T-cell (primary cell): ENCODE measurements around the gene HK3. TPM values are rescaled to one million over a fixed set of nuclear protein-coding genes. Genes with fewer than 3 reads are reported as not detected.

Experiments used
- ATAC-seq, 4 experiments: fragments of 200-7000 bp in 3 of 4; fragments of 150-1000 bp in 1 of 4; cut with Tn5 transposase; replicated peaks in 1 of 4; 1 replicate in 3 of 4; 2 replicates in 1 of 4; pipeline ENCODE4 v1.10.0; 2021; ENCODE audit warnings: moderate library complexity in 3 of 4, mild to moderate bottlenecking in 2 of 4, moderate number of reproducible peaks in 1 of 4
- CTCF ChIA-PET, 2 donors: fragments of 300-600 bp; sonication (Branson Sonifier 250); formaldehyde crosslinking; loops; one replicate each; lab custom pipeline; 2022; ENCODE audit warnings: antibody characterized with exemption in 2 of 2; lab: Charles Lee
- POLR2A ChIA-PET, 2 donors: fragments of 300-600 bp; sonication (Branson Sonifier 250); formaldehyde crosslinking; loops; one replicate each; lab custom pipeline; 2022; ENCODE audit warnings: antibody characterized with exemption in 2 of 2; lab: Charles Lee
- DNase-seq, 35 experiments: peaks; one replicate each; pipeline versions ENCODE4 v3.0.0 to v3.0.0-alpha.2; 2013 to 2023
- H3K27ac ChIP-seq: one replicate; pipeline ENCODE4 v1.5.1; 2013; ENCODE audit warnings: low read length
- H3K27me3 ChIP-seq, 2 experiments: replicated peaks in 1 of 2; 1 replicate in 1 of 2; 2 replicates in 1 of 2; pipeline versions ENCODE4 v1.6.1 to v1.7.0; 2013; ENCODE audit warnings: low read length in 1 of 2, mixed read lengths in 1 of 2; ENCODE audit not compliant: control insufficient read depth in 2 of 2, insufficient read depth in 2 of 2; ENCODE audit errors: extremely low read depth in 1 of 2
- H3K36me3 ChIP-seq, 2 donors: 1 replicate in 1 of 2; 2 replicates in 1 of 2; pipeline versions ENCODE4 v1.6.1 to v1.7.0; 2013; ENCODE audit warnings: low read length in 1 of 2; ENCODE audit not compliant: control insufficient read depth in 2 of 2, insufficient read depth in 1 of 2; ENCODE audit errors: extremely low read depth in 1 of 2
- H3K4me1 ChIP-seq, 2 experiments: 1 replicate in 1 of 2; 2 replicates in 1 of 2; pipeline versions ENCODE4 v1.6.1 to v1.7.0; 2013; ENCODE audit warnings: low read length in 2 of 2, mixed read lengths in 1 of 2; ENCODE audit not compliant: insufficient read depth in 2 of 2, control insufficient read depth in 1 of 2; ENCODE audit errors: extremely low read depth in 1 of 2
- H3K4me3 ChIP-seq, 2 donors: 1 replicate in 1 of 2; 2 replicates in 1 of 2; pipeline versions ENCODE4 v1.5.1 to v1.7.0; 2013; ENCODE audit warnings: mild to moderate bottlenecking in 2 of 2, low read length in 1 of 2, moderate library complexity in 1 of 2; ENCODE audit not compliant: control insufficient read depth in 1 of 2; ENCODE audit errors: extremely low read depth in 1 of 2
- H3K9me3 ChIP-seq: 2 replicates; pipeline ENCODE4 v1.7.0; 2013
- H3K27ac Mint-ChIP-seq, 2 donors: one replicate each; pipeline ENCODE4 v1.8.0; 2020 to 2021; ENCODE audit warnings: mild to moderate bottlenecking in 2 of 2, mixed read lengths in 2 of 2
- H3K27me3 Mint-ChIP-seq, 2 donors: one replicate each; pipeline ENCODE4 v1.8.0; 2021 to 2022; ENCODE audit warnings: mixed read lengths in 2 of 2
- H3K36me3 Mint-ChIP-seq: one replicate; pipeline ENCODE4 v1.8.0; 2021; ENCODE audit warnings: mixed read lengths
- H3K4me1 Mint-ChIP-seq, 3 donors: one replicate each; pipeline ENCODE4 v1.8.0; 2020 to 2022; ENCODE audit warnings: mixed read lengths in 3 of 3, mild to moderate bottlenecking in 1 of 3
- H3K4me3 Mint-ChIP-seq, 3 donors: one replicate each; pipeline ENCODE4 v1.8.0; 2020 to 2022; ENCODE audit warnings: mild to moderate bottlenecking in 3 of 3, mixed read lengths in 3 of 3, moderate library complexity in 3 of 3
- H3K9me3 Mint-ChIP-seq, 3 donors: one replicate each; pipeline ENCODE4 v1.8.0; 2020 to 2022; ENCODE audit warnings: mixed read lengths in 3 of 3
- WGBS: methylation state at CpG from one replicate; pipeline ENCODE4 v1.1.5; 2013; ENCODE audit warnings: missing lambda C conversion rate; ENCODE audit not compliant: insufficient coverage; 5-methylcytosine and 5-hydroxymethylcytosine counted together
- total RNA-seq, 35 experiments: library from RNA in 6 of 35; stranded (reverse) in 6 of 35; fragments of 120-200 nt in 1 of 35; gene quantifications; one replicate each; pipeline versions ENCODE4 v1.2.1 to v1.2.4 and lab custom pipeline; 2013 to 2026

HK3 gene
- total RNA-seq, 5 donors from 2014 or later (not counting 1 experiment from before 2014, with no cell fraction given) = 0.16 to 0.85 (median 0.44) TPM

- ATAC-seq (no peak), DNase-seq (no peak)
- CTCF ChIA-PET = no interaction called here
- Histone ChIP-seq H3K27me3 (peaks cover 0 to 83% of the 10 kb centered on the region in 2 experiments), H3K36me3 (no peaks in the 10 kb centered on the region), H3K4me3 (no peak overlapping the region), H3K9me3 (no peaks in the 10 kb centered on the region), H3K27ac (no peak overlapping the region), H3K4me1 (no peaks in the 10 kb centered on the region)
- POLR2A ChIA-PET = no interaction called here
- H3K4me1 Mint-ChIP-seq = no peaks in the 10 kb centered on the region
- H3K27ac Mint-ChIP-seq = no peak overlapping the region
- H3K9me3 Mint-ChIP-seq = no peaks in the 10 kb centered on the region
- H3K36me3 Mint-ChIP-seq = no peaks in the 10 kb centered on the region
- WGBS = 93% methylated on average over 4 of the region's 13 CpGs
- H3K27me3 Mint-ChIP-seq = peaks cover 31 to 58% of the 10 kb centered on the region in 2 donors
- H3K4me3 Mint-ChIP-seq = no peak overlapping the region
Measured at GRCh38 chr5:176847726-176848290, 51.3 kb downstream of the HK3 start.

GRCh38 chr5:176847148-176847547 is 52.0 kb downstream of the HK3 start:
- WGBS = 60% methylated on average over 11 of the region's 18 CpGs
- H3K4me3 Mint-ChIP-seq = no peak overlapping the region
- ChIA-PET POLR2A (no interaction called here), CTCF (no interaction called here)
- no peaks in the 10 kb centered on the region for H3K4me1 Mint-ChIP-seq
- no peak overlapping the region for H3K27ac Mint-ChIP-seq
- ATAC-seq (no peak), DNase-seq (no peak)
- Histone ChIP-seq H3K9me3 (no peaks in the 10 kb centered on the region), H3K36me3 (no peaks in the 10 kb centered on the region), H3K4me1 (no peaks in the 10 kb centered on the region), H3K4me3 (no peak overlapping the region), H3K27ac (no peak overlapping the region), H3K27me3 (peaks cover 0 to 83% of the 10 kb centered on the region in 2 experiments)
- H3K27me3 Mint-ChIP-seq = peaks cover 29 to 55% of the 10 kb centered on the region in 2 donors
- no peaks in the 10 kb centered on the region for H3K9me3 Mint-ChIP-seq
- no peaks in the 10 kb centered on the region for H3K36me3 Mint-ChIP-seq

GRCh38 chr5:176846335-176847140 is 52.6 kb downstream of the HK3 start:
- H3K27ac Mint-ChIP-seq = no peak overlapping the region
- no peak overlapping the region for H3K4me3 Mint-ChIP-seq

DNA sequence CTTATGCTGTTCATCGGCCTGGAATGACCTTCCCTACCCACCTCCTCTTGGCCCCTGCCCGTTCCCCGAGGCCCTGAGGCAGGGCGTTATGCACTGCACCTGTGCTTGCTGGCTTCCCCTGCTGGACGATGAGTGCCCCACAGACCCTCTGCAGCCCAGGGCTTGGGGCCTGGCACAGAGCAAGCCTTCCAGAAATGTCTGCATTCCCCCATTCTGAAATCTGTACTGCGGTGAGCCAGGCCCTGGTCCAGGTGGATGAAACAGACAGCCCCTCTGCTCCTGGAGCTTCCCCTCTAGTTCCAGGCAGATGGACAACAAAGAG is 53.8 kb downstream of the HK3 start:
- H3K36me3 ChIP-seq = no peaks in the 10 kb centered on the region
- peaks cover 0 to 74% of the 10 kb centered on the region in 2 experiments for H3K27me3 ChIP-seq
- H3K4me1 ChIP-seq = no peaks in the 10 kb centered on the region
- no peak overlapping the region for H3K4me3 ChIP-seq
- Mint-ChIP-seq H3K36me3 (no peaks in the 10 kb centered on the region), H3K27me3 (peaks cover 32 to 59% of the 10 kb centered on the region in 2 donors), H3K27ac (no peak overlapping the region), H3K4me3 (no peak overlapping the region), H3K9me3 (no peaks in the 10 kb centered on the region), H3K4me1 (no peaks in the 10 kb centered on the region)
- POLR2A ChIA-PET = no interaction called here
- no peaks in the 10 kb centered on the region for H3K9me3 ChIP-seq
- ATAC-seq (no peak), DNase-seq (no peak)
- CTCF ChIA-PET = no interaction called here
- 86% methylated on average over 6 of the region's 6 CpGs for WGBS
- no peak overlapping the region for H3K27ac ChIP-seq

More at GRCh38 chr5:176846335-176847140, 52.6 kb downstream of the HK3 start:
- H3K9me3 ChIP-seq = no peaks in the 10 kb centered on the region
- ATAC-seq (no peak), DNase-seq (no peak)
- H3K27ac ChIP-seq = no peak overlapping the region
- H3K4me3 ChIP-seq = no peak overlapping the region
- no peaks in the 10 kb centered on the region for H3K36me3 ChIP-seq
- H3K4me1 Mint-ChIP-seq = no peaks in the 10 kb centered on the region
- H3K36me3 Mint-ChIP-seq = no peaks in the 10 kb centered on the region
- peaks cover 32 to 53% of the 10 kb centered on the region in 2 donors for H3K27me3 Mint-ChIP-seq
- 38% methylated on average over 20 of the region's 24 CpGs for WGBS
- H3K27me3 ChIP-seq = peaks cover 0 to 77% of the 10 kb centered on the region in 2 experiments
- no peaks in the 10 kb centered on the region for H3K4me1 ChIP-seq
- CTCF ChIA-PET = no interaction called here
- H3K9me3 Mint-ChIP-seq = no peaks in the 10 kb centered on the region
- POLR2A ChIA-PET = no interaction called here

- Mint-ChIP-seq H3K4me3 (no peak overlapping the region), H3K27ac (no peak overlapping the region), H3K9me3 (no peaks in the 10 kb centered on the region), H3K4me1 (no peaks in the 10 kb centered on the region), H3K27me3 (peaks cover 28 to 59% of the 10 kb centered on the region in 2 donors), H3K36me3 (no peaks in the 10 kb centered on the region)
- no peaks in the 10 kb centered on the region for H3K4me1 ChIP-seq
- ChIA-PET CTCF (no interaction called here), POLR2A (no interaction called here)
- 71% methylated on average over 20 of the region's 21 CpGs for WGBS
- no peaks in the 10 kb centered on the region for H3K36me3 ChIP-seq
- H3K9me3 ChIP-seq = no peaks in the 10 kb centered on the region
- DNase-seq = no peak
- no peak for ATAC-seq
- H3K27me3 ChIP-seq = peaks cover 0 to 76% of the 10 kb centered on the region in 2 experiments
- no peak overlapping the region for H3K27ac ChIP-seq
- no peak overlapping the region for H3K4me3 ChIP-seq
Measured at GRCh38 chr5:176844706-176845391, 54.3 kb downstream of the HK3 start.

DNA sequence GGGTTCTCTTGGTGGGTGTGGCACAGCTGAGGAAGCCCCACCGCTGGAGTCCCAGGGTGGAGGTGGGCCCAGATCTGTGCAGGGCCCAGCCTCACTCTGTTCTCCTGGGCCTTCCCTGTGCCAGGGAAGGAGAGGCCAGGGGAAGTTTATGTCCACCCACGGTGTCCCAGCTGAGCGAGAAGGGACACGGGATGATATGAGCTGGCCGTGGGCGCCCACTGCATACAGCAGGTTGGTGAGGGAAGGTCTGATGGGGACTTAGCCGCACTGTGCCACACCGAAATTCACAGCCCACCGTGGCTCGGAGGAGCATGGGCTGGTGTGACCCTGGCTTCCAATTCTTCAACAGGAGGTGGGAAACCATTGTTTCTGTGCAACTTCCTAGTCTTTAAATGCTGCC is 54.9 kb downstream of the HK3 start:
- Mint-ChIP-seq H3K36me3 (no peaks in the 10 kb centered on the region), H3K4me1 (no peaks in the 10 kb centered on the region), H3K4me3 (no peak overlapping the region), H3K27ac (no peak overlapping the region), H3K27me3 (peaks cover 26 to 57% of the 10 kb centered on the region in 2 donors), H3K9me3 (no peaks in the 10 kb centered on the region)
- Histone ChIP-seq H3K36me3 (no peaks in the 10 kb centered on the region), H3K27me3 (peaks cover 0 to 76% of the 10 kb centered on the region in 2 experiments), H3K4me1 (no peaks in the 10 kb centered on the region), H3K9me3 (no peaks in the 10 kb centered on the region), H3K27ac (no peak overlapping the region), H3K4me3 (no peak overlapping the region)
- DNase-seq = no peak
- WGBS = 65% methylated on average over 10 of the region's 10 CpGs
- POLR2A ChIA-PET = no interaction called here
- no peak for ATAC-seq
- CTCF ChIA-PET = no interaction called here
